K562 (cell line): ENCODE measurements around the gene LDOC1.

Experiments
- ATF2 ChIP-seq: sonication (generic); formaldehyde crosslinking; IDR thresholded peaks from 2 replicates; pipeline ENCODE4 v1.8.1; 2022; ENCODE audit warnings: missing genetic modification reagents
- CREM ChIP-seq: IDR thresholded peaks from 2 replicates; pipeline ENCODE4 v1.6.1; 2014; ENCODE audit warnings: antibody characterized with exemption, low read depth
- CTCF ChIP-seq, 3 experiments: IDR thresholded peaks in 2 of 3; conservative IDR thresholded peaks in 1 of 3; 2 replicates each; pipeline ENCODE4 v1.5.1; 2011 to 2012; ENCODE audit warnings: low read length in 3 of 3, mild to moderate bottlenecking in 3 of 3, control low read depth in 2 of 3, improper control_type of control experiment in 1 of 3, inconsistent platforms in 1 of 3, low read depth in 1 of 3, mixed read lengths in 1 of 3, moderate library complexity in 1 of 3; ENCODE audit not compliant: insufficient read depth in 2 of 3
- NUFIP1 ChIP-seq: fragments of 450-650 bp; IDR thresholded peaks from 2 replicates; pipeline ENCODE4 v1.6.1; 2018; ENCODE audit not compliant: partially characterized antibody
- ZNF449 ChIP-seq: fragments of 250-450 bp; sonication (Bioruptor Pico); IDR thresholded peaks from 2 replicates; pipeline ENCODE4 v1.8.0; 2022; ENCODE audit warnings: moderate library complexity, mild to moderate bottlenecking, inconsistent platforms

GRCh38 chrX:141220342-141221008 lies 43.5 kb upstream of the LDOC1 start:
- TF ChIP-seq ATF2 (CRISPR knock-in tag) = no peak
- no peak for TF ChIP-seq ZNF449 (CRISPR knock-in tag)
- TF ChIP-seq CREM = no peak
- no peak for TF ChIP-seq CTCF (IDR thresholded peaks at IDR 0.05 in 2 of 3, conservative IDR thresholded peaks at IDR 0.05 in 1 of 3; ENCODE audit: insufficient read depth in 2 of 3, low read depth in 1 of 3, low read length in 3 of 3)
- no peak for TF ChIP-seq NUFIP1
